K562 (cell line): Measurements from ENCODE around the gene NET1. TPM values are rescaled to one million over a fixed set of nuclear protein-coding genes. Genes with fewer than 3 reads are reported as not detected.
A peak's percentile ranks its signal among the peaks of the same experiment; 100 is the strongest.

Source experiments
- ARID1B ChIP-seq: fragments of 450-650 bp; IDR thresholded peaks from 2 replicates; pipeline ENCODE4 v1.6.1; 2016; ENCODE audit warnings: antibody characterized with exemption, mild to moderate bottlenecking, inconsistent platforms
- BRD4 ChIP-seq: fragments of 200-600 bp; sonication (generic); IDR thresholded peaks from 2 replicates; pipeline ENCODE4 v1.6.1; 2017; ENCODE audit warnings: inconsistent platforms
- CBX5 ChIP-seq: IDR thresholded peaks from 2 replicates; pipeline ENCODE4 v1.6.1; 2014; ENCODE audit warnings: low read depth, borderline replicate concordance
- E2F3 ChIP-seq: fragments of 250-450 bp; sonication (Bioruptor Pico); IDR thresholded peaks from 2 replicates; pipeline ENCODE4 v1.4.0; 2020; ENCODE audit warnings: mild to moderate bottlenecking
- E4F1 ChIP-seq: fragments of 250-450 bp; sonication (Bioruptor Pico); IDR thresholded peaks from 2 replicates; pipeline ENCODE4 v1.5.0; 2021; ENCODE audit warnings: mild to moderate bottlenecking, borderline replicate concordance
- GTF2A2 ChIP-seq: IDR thresholded peaks from 2 replicates; pipeline ENCODE4 v1.6.1; 2016; ENCODE audit warnings: mild to moderate bottlenecking, missing genetic modification characterization, missing compliant biosample characterization
- HDAC2 ChIP-seq: fragments of 450-650 bp; IDR thresholded peaks from 2 replicates; pipeline ENCODE4 v1.6.1; 2016; ENCODE audit warnings: mild to moderate bottlenecking
- HNRNPK ChIP-seq: fragments of 200-400 bp; formaldehyde crosslinking; IDR thresholded peaks from one replicate; pipeline ENCODE4 v1.6.1; 2018; ENCODE audit warnings: mild to moderate bottlenecking, low read depth, low read length; ENCODE audit not compliant: poor library complexity, severe bottlenecking
- MTA1 ChIP-seq: fragments of 450-650 bp; IDR thresholded peaks from 2 replicates; pipeline ENCODE4 v1.6.1; 2017; ENCODE audit warnings: borderline replicate concordance
- MYNN ChIP-seq, 2 experiments: sonication (generic); formaldehyde crosslinking in 1 of 2; IDR thresholded peaks; 2 replicates each; pipeline versions ENCODE4 v1.5.0 to v1.6.1; 2016 to 2020; ENCODE audit warnings: antibody characterized with exemption in 1 of 2, missing genetic modification reagents in 1 of 2
- POU5F1 ChIP-seq: fragments of 150-350 bp; IDR thresholded peaks from 2 replicates; pipeline ENCODE4 v1.6.1; 2014; ENCODE audit warnings: borderline replicate concordance, low read length, low read depth, mild to moderate bottlenecking; ENCODE audit not compliant: partially characterized antibody
- SAP30 ChIP-seq: fragments of 200-600 bp; sonication (generic); IDR thresholded peaks from 2 replicates; pipeline ENCODE4 v1.6.1; 2012; ENCODE audit warnings: borderline replicate concordance, low read depth, mild to moderate bottlenecking, moderate library complexity, low read length, control low read depth, inconsistent platforms; ENCODE audit not compliant: insufficient read depth, poor library complexity, severe bottlenecking
- SMAD4 ChIP-seq: fragments of 250-450 bp; sonication (Bioruptor Pico); conservative IDR thresholded peaks from 2 replicates; pipeline ENCODE4 v1.8.0; 2021; ENCODE audit warnings: inconsistent platforms, mild to moderate bottlenecking, moderate library complexity
- SREBF2 ChIP-seq: sonication (generic); formaldehyde crosslinking; IDR thresholded peaks from 2 replicates; pipeline ENCODE4 v1.4.0; 2020; ENCODE audit warnings: mild to moderate bottlenecking, missing genetic modification reagents
- ZBTB11 ChIP-seq, 3 experiments: fragments of 200-800 bp in 1 of 3; fragments of 250-450 bp in 1 of 3; fragments of 450-650 bp in 1 of 3; sonication (Bioruptor Pico) in 1 of 3; sonication (Bioruptor generic) in 1 of 3; formaldehyde crosslinking in 1 of 3; IDR thresholded peaks; 2 replicates each; pipeline versions ENCODE4 v1.6.1 to v1.8.0; 2016 to 2022; ENCODE audit warnings: mild to moderate bottlenecking in 2 of 3, missing genetic modification characterization in 2 of 3, missing compliant biosample characterization in 1 of 3, moderate library complexity in 1 of 3
- ZNF3 ChIP-seq: fragments of 250-450 bp; sonication (Bioruptor Pico); IDR thresholded peaks from 2 replicates; pipeline ENCODE4 v1.5.0; 2021; ENCODE audit warnings: mild to moderate bottlenecking, moderate library complexity
- ZNF589 ChIP-seq: fragments of 200-800 bp; sonication (Bioruptor generic); IDR thresholded peaks from 2 replicates; pipeline ENCODE4 v1.6.1; 2016; ENCODE audit warnings: low read depth, missing genetic modification characterization, missing compliant biosample characterization
- ZNF639 ChIP-seq, 2 experiments: fragments of 200-800 bp in 1 of 2; sonication (Bioruptor generic) in 1 of 2; sonication (generic) in 1 of 2; formaldehyde crosslinking in 1 of 2; IDR thresholded peaks in 1 of 2; conservative IDR thresholded peaks in 1 of 2; 2 replicates each; pipeline versions ENCODE4 v1.5.0 to v1.6.1; 2016 to 2020; ENCODE audit warnings: missing compliant biosample characterization in 1 of 2, missing genetic modification characterization in 1 of 2, missing genetic modification reagents in 1 of 2
- ZNF696 ChIP-seq: fragments of 250-450 bp; sonication (Bioruptor Pico); conservative IDR thresholded peaks from 2 replicates; pipeline ENCODE4 v1.4.0; 2020; ENCODE audit warnings: mild to moderate bottlenecking, moderate library complexity
- polyA plus RNA-seq, 8 experiments: library from polyadenylated mRNA; depleted of rRNA in 4 of 8; stranded (reverse) in 5 of 8; unstranded in 3 of 8; fragments of >200 nt; fragmentation: Nextera tagmentation in 2 of 8; fragmentation: Illumina TruSeq in 1 of 8; extraction: Ambion mirVana in 2 of 8; extraction: Trizol in 1 of 8; gene quantifications; 2 replicates each; pipeline versions ENCODE4 v1.2.1 to v1.2.3, GENCODE V29; 2011 to 2014; ENCODE audit warnings: inconsistent platforms in 1 of 8, missing spikeins in 1 of 8
- total RNA-seq, 7 experiments: library from RNA; depleted of rRNA in 6 of 7; stranded (reverse); fragments of >200 nt in 6 of 7; fragmentation: Illumina TruSeq in 2 of 7; extraction: Trizol in 2 of 7; gene quantifications; 2 replicates each; pipeline versions ENCODE4 v1.2.1 to v1.2.3, GENCODE V29; 2011 to 2021; ENCODE audit warnings: low replicate concordance in 1 of 7

NET1 gene
- total and polyA plus RNA-seq, 9 of the 15 experiments (the other 6 are each of a cell fraction or from before 2014, with no cell fraction given) = 47.4 to 258 (median 106) TPM

- TF ChIP-seq ZNF3 (CRISPR knock-in tag) = no peak
- TF ChIP-seq ARID1B = no peak
- TF ChIP-seq SREBF2 (CRISPR knock-in tag) = 0 out of 2 replicates have a peak, but pooled peaks have one; percentile 73
- TF ChIP-seq HNRNPK = no peak
- no peak for TF ChIP-seq SAP30
- TF ChIP-seq E2F3 (CRISPR knock-in tag) = no peak
- no peak for TF ChIP-seq MYNN (IDR thresholded peaks at IDR 0.05)
- TF ChIP-seq MYNN (CRISPR knock-in tag; IDR thresholded peaks at IDR 0.05) = no peak
- TF ChIP-seq E4F1 (CRISPR knock-in tag) = no peak
- no peak for TF ChIP-seq CBX5
- TF ChIP-seq SMAD4 = no peak
- TF ChIP-seq ZNF696 = no peak
- TF ChIP-seq ZNF639 (CRISPR knock-in tag; conservative IDR thresholded peaks at IDR 0.05 in 1 of 2, IDR thresholded peaks at IDR 0.05 in 1 of 2) = no peak
- TF ChIP-seq ZBTB11 (CRISPR knock-in tag; IDR thresholded peaks at IDR 0.05) = no peak
- no peak for TF ChIP-seq MTA1
- no peak for TF ChIP-seq HDAC2
- no peak for TF ChIP-seq POU5F1
- TF ChIP-seq GTF2A2 (tag) = no peak
- no peak for TF ChIP-seq BRD4
- no peak; the same call in none of the 2 replicates for TF ChIP-seq ZNF589 (CRISPR knock-in tag)
These were observed 50.5 kb downstream of the NET1 start (continued) for GRCh38 chr10:5462841-5463293.
